ENCODE measurements around the gene DUS1L.

DNA sequence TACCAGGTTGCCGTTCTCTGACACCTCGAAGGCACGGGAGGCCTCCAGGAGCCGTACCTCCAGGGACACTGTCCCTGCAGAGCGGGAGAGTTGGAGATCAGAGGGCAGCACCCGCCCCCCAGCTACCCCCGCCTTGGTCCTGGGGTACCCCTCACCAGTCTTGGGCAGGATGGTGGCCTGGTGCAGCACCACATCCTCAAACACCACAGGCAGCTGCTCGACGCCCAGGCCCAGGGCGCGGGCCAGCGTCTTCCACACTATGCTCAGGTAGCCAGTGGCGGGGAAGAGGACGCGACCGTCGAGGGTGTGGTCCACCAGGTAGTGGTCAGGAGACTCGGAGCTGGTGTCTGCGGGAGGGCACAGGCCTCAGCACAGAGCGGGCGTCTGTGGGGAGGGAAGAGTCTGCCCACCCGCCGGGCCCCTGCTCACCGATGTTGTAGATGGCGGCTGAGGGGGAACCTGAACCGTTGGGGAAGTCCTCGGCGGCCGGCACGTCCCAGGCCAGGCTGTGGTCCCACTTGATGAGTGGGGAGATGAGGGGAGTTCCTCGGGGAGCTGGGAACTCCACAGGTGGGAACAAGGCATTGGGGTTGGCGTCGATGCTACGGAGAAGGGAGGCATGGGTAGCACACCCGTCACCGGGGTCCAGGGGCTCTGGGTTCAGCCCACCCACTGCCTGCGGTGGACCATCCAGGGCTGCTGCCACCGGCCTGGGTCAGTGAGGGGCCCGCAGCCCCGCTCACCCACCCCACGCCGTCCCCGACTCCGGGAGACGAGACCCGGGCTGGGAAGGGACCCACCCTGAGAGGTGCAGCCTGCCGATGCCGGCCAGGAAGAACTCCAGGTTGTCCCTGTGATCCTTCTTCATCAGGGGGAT lies 22.6 kb upstream of the DUS1L start:
- TF ChIP-seq EZH2 (IDR thresholded peaks at IDR 0.05; ENCODE audit: low read length), result no peak
- TF ChIP-seq, protein P1, sequence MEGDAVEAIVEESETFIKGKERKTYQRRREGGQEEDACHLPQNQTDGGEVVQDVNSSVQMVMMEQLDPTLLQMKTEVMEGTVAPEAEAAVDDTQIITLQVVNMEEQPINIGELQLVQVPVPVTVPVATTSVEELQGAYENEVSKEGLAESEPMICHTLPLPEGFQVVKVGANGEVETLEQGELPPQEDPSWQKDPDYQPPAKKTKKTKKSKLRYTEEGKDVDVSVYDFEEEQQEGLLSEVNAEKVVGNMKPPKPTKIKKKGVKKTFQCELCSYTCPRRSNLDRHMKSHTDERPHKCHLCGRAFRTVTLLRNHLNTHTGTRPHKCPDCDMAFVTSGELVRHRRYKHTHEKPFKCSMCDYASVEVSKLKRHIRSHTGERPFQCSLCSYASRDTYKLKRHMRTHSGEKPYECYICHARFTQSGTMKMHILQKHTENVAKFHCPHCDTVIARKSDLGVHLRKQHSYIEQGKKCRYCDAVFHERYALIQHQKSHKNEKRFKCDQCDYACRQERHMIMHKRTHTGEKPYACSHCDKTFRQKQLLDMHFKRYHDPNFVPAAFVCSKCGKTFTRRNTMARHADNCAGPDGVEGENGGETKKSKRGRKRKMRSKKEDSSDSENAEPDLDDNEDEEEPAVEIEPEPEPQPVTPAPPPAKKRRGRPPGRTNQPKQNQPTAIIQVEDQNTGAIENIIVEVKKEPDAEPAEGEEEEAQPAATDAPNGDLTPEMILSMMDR (optimal IDR thresholded peaks at IDR 0.05 in 1 of 3, IDR thresholded peaks at IDR 0.05 in 1 of 3, conservative IDR thresholded peaks at IDR 0.05 in 1 of 3; ENCODE audit: extremely low read depth in 1 of 3, insufficient read depth in 2 of 3, low read length in 3 of 3), result no peak

Data from keratinocyte (primary cell).